Activated CD4-positive, alpha-beta T cell treated with anti-CD3 and anti-CD28 coated beads, Interleukin-2, Interleukin-4, amounts not matched to agents 100 ng/mL and 50 ng/mL, durations not matched to agents 16 hours and 8 hours (primary cell): ENCODE measurements around the gene AP2A2.

ENCODE experiments used
- DNase-seq: peaks from one replicate; pipeline ENCODE4 v3.0.0-alpha.2; 2020; ENCODE audit warnings: low spot score

The AP2A2 gene

GRCh38 chr11:1042626-1043562, 117.2 kb downstream of the AP2A2 start:
- no peak for DNase-seq

- DNase-seq: no peak
Observed at GRCh38 chr11:1043563-1044096, 118.0 kb downstream of the AP2A2 start.

GRCh38 chr11:1044160-1044559, 118.5 kb downstream of the AP2A2 start:
- DNase-seq: no peak

DNA sequence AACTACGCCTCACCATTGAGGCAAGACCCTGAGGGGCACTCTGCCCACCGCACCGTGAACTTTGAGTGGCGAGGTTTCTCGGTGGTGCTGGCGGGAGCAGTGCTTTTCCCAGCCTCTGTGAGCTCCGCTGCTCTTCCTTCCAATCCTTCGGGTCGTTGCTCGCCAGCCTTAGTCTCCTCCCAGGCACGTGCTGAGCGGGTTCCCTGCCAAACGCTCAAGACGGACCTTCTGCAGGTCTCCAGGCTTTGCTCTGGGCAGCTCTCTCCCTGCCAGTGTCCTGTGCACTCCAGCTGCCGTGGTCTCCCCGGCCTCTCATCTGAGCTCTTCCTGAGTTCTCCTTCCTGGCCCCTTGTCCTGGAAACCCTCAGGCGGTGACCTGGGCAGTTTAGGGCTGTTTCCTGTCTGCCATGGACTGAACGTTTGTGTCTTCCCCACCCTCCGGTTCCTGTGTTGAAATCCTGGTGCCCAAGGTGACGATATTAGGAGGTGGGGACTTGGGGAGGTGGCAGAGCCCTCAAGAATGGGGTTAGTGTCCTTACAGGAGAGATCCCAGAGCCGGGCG, 122.0 kb downstream of the AP2A2 start:
- DNase-seq: no peak

GRCh38 chr11:1048375-1049070, 122.9 kb downstream of the AP2A2 start:
- no peak for DNase-seq

GRCh38 chr11:1049071-1049405, 123.4 kb downstream of the AP2A2 start:
- no peak for DNase-seq

DNA sequence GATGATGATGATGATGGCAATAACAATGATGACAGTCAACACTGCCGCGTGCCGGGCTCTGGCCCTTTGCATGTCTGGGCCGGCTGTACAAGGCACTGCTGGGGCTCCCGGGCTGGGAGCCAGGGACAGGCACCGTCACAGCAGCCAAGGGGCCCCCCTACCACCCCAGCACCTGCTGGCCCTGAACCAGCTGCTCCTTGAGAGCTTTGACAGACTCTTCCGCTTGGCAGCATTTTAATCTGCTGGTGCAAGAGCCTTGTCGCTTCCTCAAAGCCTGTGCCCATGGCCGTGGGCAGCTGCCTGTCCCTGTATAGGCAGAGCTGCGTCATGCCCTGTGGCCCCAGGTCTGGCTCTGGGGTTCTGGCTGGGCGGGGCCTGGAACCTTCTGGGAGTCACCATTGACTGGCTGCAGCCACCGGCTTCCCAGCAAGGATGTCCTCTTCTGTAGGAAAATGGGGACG, 123.8 kb downstream of the AP2A2 start:
- no peak for DNase-seq

DNA sequence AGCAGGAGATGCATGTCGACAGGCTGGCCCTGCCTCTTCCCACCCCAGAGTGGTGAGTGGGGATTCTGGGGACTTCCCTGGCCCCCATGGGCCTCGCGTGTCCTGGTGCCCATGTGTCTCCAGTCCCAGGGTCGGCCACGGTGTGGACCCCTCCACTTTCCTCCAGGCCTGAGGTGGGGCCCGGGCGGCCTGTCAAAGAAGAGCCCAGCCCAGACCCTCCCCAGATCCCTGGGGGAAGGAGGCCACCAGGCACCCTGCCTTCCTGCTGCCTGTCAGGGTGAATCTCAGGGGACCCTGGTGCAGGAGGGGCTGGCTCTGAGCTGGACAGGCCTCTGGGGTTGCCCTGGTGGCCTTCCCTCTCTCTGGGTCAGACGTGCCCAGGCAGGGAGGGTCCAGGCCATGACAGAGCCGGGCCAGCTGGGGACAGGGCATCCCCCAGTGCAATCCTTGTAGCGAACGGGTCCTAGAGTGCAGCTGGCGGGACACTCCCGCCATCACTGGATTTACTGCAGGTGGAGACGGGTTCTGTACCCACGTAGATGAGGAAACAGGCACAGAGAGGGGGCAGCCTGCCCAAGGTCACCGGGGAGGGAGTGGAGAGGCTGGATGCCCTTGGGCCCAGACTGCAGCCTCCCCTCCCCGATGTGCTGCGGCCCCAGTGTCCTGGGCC, 124.4 kb downstream of the AP2A2 start:
- no peak for DNase-seq

DNA sequence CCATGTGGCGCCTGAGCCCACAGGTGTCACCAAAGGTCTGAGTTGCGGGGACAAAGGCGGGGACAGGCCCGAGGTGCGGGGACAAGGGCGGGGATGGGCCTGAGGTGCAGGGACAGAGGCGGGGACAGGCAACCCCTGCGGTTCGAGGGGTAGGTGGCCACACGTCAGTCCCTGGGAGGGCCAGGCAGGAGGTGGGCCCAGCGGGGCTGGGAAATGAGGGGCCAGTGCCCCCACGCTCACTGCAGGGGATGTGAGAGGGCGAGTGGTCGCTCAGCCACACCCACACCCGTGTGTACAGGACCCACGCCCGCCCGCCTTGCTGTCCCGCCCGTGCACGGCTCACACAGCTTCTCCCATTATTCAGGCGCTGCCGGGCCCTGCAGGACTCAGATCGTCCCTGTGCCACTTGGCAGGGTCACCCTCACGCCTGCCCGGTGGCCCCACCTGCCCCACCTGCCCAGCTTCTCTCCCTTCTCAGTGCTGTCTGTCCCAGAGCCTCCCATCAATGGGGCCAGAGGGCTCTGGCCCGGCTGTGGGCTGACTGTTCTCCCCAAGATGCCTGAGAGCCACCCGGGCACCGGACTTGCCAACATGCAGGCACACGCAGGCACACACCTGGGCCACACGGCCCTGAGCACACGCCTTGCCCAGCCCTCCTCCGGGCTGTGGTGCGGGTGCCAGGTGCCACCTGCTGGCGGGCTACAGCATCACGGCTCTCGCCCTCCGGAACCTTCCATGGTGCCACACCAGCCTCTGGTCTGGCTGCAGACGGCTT, 125.1 kb downstream of the AP2A2 start:
- DNase-seq: peak; percentile 72

GRCh38 chr11:1051356-1052132, 125.9 kb downstream of the AP2A2 start:
- no peak for DNase-seq

DNA sequence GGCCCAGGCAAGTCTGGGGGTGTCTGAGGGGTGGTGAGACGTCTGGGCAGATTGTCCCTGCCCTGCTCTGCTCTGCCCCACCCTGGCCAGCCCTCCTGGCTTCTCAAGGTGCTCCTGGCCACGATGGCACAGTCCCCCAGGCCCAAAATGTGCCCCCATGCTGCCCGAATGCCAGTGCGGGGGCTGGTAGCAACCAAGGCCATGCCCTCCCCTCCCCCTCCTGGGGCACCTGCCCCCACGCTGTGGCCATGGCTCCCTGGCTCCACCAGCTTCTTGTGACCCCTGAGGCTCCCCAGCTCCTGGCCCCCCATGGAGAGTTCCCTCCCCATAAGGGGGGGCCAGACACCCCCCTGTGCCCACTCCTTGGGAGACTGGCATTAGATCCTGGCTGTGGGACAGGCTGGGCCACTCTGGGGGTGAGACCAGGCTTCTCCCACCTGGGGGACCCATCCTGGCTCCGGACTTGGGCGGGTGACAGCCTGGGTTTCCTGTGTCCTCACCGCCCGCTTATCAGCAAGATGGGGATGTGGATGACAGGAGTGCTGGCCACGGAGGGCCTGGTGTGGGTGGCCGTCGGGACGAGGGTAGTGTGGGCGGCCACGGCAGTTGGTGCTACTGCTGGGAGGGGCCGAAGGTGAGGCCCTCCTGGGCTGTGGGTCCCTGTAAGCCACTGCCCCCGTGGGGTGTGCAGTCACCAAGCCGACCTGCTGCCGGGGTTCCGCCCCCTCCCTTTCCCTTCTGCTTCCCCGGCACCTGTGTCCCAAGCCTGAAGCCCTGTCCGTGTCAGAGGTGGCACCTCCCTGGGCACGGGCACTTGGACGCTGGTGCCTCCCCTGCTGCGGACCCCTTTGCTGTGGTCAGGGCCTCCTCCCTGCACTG, 126.7 kb downstream of the AP2A2 start:
- no peak for DNase-seq

- no peak for DNase-seq
Observed at GRCh38 chr11:1053121-1053901, 127.6 kb downstream of the AP2A2 start.

DNA sequence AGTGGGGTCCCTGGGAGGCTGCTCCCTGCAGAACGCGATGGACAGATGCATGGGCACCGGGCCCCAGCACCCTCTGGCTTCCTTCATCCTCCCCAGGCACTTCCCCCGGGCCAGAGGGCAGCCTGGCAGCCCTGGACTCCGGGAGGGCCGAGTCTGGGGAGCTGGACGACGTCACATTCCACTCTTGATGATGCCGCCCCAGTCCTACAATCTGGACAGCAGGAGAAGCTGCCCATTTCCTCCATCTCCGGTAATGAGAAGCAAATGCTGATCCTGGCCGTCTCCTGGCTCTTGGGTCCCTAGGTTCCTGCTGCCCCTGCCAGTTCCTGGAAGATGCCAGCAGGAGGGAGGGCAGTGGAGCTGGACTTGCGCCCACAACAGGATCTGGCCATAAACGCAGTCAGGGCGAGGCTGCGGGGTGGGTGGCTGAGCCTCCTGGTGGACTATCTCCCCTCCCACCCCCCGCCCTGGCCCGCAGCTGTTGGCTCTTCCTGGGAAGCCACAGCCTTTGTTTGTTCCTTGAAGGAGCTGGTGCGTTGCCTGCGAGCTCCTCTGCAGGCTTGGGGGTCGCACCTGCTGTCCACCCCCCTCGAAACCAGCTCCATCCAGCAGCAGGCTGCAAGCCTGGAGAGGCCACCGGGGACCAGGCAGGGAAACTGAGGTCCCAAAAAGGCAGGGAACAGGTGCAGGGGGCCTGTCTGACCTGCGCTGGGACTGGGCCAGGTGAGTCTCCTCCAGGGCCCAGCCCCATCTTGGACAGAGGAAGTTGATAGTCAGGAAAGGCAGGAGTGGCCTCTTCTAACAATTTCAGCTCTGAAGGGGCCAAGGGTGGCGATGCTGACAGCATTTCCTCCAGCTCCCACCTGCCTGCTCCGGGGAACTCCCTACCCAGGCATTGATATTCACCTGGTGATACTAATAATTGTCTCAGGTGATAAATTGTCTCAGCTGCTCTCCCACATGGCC, 128.8 kb downstream of the AP2A2 start:
- no peak for DNase-seq

DNA sequence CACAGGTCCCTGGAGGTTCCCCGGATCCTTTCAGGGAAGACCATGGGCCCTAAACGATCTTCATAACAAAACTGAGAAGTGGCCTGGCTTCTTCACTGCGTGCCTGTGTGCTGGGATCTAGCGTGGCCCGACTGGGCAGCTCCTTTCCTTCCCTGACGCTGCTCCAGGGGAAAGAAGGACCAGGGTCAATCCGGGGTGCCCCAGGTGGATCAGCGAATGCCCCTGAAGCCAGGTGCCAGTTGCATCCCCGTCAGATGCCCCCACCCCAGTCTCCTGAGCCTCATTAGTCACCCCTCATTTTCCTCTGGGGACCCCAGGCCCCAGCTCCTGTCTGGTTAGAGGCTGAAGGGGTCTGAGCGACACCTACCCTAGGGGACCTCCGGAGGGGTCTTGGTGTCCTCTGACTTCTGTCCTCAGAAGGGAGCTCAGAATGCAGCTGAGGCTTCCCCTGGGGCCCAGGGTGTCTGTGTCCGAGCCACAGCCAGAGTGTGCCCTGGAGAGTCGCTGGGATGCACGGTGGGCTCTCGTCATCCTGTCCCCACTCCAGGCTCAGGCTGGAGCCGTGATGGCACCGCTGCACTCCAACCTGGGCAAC, 129.5 kb downstream of the AP2A2 start:
- no peak for DNase-seq

DNA sequence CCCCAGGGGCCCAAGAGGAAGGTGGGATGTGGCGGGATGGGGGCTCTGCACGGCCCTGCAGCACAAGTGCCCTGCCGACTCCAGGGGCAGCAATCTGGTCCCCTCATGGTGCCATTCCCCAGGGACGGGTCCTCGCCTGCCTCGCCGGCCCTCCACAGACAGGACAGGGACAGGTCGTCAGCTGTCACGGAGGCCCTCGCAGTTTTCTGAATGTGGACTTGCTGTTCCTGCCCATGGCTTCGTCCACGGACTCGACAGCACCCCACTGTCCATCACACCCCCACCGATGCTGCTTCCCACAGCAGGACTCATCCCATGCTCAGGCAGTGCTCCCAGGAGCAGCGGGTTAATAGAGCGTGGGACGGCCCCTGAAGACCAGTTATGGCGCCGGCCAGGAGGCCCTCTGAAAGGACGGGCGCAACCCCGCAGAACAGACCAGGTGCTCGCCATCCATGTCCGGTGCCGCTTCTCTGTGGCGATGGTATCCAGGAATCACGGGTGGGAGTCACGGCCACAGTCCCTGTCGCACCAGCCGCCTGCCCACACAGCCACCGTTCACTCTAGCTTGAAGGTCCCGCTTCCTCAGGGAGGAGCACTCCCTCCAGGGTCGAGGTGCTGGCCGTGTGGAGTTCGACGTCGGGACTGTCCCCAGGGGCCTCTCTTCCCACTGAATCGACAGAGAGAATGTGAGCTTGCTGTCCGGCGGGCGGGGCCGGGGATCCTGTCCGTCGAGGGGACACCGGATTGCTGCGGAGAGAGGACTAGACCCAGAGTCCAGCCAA, 130.5 kb downstream of the AP2A2 start:
- no peak for DNase-seq

- DNase-seq: no peak
Observed at GRCh38 chr11:1057806-1058205, 132.1 kb downstream of the AP2A2 start.
